Measurements from ENCODE around the gene PECR.

DNA sequence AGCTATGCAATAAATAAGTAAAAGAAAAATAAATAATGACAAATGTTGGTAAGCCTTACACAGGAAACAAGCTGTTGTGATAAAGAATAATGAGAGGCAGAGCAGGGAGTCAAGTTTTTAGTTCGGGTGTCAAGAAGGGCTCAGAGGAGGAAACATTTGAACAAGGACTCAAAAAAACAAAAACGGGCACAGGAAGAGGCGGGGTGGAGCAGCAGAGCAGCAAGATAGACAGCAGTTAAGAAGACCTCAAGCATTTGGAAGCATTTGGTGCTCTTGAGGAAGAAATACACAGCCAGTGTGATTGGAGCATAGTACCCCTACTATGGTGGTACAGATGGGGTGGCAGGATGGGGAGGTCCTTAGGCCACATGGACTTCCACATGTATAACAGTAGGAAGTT lies 2.9 kb upstream of the PECR start:
- TF ChIP-seq, protein P1, sequence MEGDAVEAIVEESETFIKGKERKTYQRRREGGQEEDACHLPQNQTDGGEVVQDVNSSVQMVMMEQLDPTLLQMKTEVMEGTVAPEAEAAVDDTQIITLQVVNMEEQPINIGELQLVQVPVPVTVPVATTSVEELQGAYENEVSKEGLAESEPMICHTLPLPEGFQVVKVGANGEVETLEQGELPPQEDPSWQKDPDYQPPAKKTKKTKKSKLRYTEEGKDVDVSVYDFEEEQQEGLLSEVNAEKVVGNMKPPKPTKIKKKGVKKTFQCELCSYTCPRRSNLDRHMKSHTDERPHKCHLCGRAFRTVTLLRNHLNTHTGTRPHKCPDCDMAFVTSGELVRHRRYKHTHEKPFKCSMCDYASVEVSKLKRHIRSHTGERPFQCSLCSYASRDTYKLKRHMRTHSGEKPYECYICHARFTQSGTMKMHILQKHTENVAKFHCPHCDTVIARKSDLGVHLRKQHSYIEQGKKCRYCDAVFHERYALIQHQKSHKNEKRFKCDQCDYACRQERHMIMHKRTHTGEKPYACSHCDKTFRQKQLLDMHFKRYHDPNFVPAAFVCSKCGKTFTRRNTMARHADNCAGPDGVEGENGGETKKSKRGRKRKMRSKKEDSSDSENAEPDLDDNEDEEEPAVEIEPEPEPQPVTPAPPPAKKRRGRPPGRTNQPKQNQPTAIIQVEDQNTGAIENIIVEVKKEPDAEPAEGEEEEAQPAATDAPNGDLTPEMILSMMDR (IDR thresholded peaks at IDR 0.05) = no peak
- TF ChIP-seq POLR2A (IDR thresholded peaks at IDR 0.05) = no peak
